HG02642 (cell line): ENCODE data around the gene TLR5.

ENCODE experiments used
- ATAC-seq: cut with Tn5 transposase; IDR thresholded peaks from one replicate; pipeline ENCODE4 v1.9.1; 2021; ENCODE audit warnings: mild to moderate bottlenecking; ENCODE audit not compliant: unreplicated experiment, poor library complexity

TLR5 gene

GRCh38 chr1:223079498-223079897 lies 63.5 kb downstream of the TLR5 start:
- no peak for ATAC-seq

GRCh38 chr1:223077247-223077833 lies 65.7 kb downstream of the TLR5 start:
- ATAC-seq: no peak

- ATAC-seq: no peak
Measured at GRCh38 chr1:223076362-223076761, 66.7 kb downstream of the TLR5 start.

GRCh38 chr1:223075834-223076233 lies 67.2 kb downstream of the TLR5 start:
- no peak for ATAC-seq

GRCh38 chr1:223074445-223075300 lies 68.4 kb downstream of the TLR5 start:
- ATAC-seq: no peak

- no peak for ATAC-seq
Measured at GRCh38 chr1:223068900-223069665, 74.0 kb downstream of the TLR5 start.

GRCh38 chr1:223067914-223068313 lies 75.1 kb downstream of the TLR5 start:
- no peak for ATAC-seq

- ATAC-seq: no peak
Measured at GRCh38 chr1:223066415-223066814, 76.6 kb downstream of the TLR5 start.

- ATAC-seq: no peak
Measured at GRCh38 chr1:223062177-223062576, 80.9 kb downstream of the TLR5 start.

GRCh38 chr1:223059526-223059925 lies 83.5 kb downstream of the TLR5 start:
- ATAC-seq: no peak
